Smooth muscle cell of the brain vasculature (primary cell): ENCODE results near the gene TTC33.
"Not testable (repeated sequence)": the region's sequence is repeated elsewhere in the genome, so short reads cannot be mapped to it uniquely, and the experiment has no call there.

Experiments used
- DNase-seq: peaks from one replicate; pipeline ENCODE4 v3.0.0-alpha.2; 2012; ENCODE audit warnings: low read depth, low spot score

TTC33 gene

DNA sequence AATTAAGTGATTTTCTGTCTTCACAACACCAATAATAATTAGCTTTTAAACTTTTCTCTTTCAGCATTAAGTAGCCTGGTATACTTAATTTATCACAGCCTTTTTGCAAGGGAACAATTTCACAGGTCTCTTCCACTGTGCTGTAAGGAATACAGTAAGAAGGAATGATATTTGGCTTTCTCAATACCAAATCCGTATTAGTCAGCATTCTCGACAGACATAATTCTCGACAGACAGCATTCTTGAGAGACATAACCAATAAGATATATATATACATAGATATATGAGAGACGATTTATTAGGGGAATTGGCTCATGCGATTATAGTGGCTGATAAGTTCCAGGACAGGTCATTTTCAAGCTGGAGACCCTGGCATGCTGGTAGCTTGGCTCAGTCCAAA is 24.4 kb upstream of the TTC33 start:
- no peak for DNase-seq

DNA sequence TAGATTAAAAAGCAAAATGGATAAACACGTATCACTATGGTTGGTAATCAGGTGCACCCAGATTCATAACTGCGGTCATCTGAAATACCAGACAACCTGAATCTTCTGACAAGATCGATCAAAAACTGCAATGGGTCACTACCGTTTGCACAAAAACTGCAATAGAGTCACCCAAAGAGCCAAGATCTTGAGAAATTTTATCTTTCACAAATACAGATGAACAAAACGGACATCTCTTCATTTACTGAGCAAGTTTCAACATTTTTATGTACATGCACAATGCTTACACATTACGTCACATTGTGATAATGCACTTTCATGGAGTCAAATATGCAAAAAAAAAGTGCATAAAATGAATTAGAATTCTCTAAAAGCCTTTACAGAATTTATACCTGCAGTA is 23.8 kb upstream of the TTC33 start:
- no peak for DNase-seq

DNA sequence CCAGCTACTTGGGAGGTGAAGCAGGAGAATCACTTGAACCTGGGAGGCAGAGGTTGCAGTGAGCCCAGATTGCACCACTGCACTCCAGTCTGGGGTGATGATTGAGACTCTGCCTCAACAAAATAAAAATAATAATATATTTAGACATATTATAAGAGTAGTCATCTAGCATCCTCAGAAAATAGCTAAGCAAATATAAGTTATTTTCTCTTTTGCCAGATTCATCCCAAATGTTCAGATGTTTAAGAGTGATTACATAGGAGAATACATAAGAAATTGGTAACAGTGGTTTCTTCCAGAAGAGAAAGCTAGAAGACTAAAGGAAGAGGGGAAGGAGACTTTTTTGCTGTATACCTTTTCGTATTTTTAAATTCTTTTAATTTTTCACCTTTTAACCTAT is 22.4 kb upstream of the TTC33 start:
- no peak for DNase-seq

DNA sequence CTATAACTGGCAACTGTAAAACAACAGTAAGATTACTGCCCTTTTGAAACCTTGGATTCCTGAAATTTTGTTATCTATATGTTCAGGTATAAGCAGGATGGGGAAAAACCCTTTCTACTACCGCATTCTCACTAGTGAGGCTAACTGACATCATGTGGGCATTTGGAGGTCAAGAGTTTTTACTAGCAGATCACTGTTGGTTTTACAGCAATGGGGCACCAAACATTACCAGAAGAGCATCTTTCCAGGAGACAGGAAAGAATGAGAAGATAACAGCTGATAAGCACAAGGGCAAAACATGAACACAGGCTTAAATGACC is 20.9 kb upstream of the TTC33 start:
- DNase-seq = no peak

DNA sequence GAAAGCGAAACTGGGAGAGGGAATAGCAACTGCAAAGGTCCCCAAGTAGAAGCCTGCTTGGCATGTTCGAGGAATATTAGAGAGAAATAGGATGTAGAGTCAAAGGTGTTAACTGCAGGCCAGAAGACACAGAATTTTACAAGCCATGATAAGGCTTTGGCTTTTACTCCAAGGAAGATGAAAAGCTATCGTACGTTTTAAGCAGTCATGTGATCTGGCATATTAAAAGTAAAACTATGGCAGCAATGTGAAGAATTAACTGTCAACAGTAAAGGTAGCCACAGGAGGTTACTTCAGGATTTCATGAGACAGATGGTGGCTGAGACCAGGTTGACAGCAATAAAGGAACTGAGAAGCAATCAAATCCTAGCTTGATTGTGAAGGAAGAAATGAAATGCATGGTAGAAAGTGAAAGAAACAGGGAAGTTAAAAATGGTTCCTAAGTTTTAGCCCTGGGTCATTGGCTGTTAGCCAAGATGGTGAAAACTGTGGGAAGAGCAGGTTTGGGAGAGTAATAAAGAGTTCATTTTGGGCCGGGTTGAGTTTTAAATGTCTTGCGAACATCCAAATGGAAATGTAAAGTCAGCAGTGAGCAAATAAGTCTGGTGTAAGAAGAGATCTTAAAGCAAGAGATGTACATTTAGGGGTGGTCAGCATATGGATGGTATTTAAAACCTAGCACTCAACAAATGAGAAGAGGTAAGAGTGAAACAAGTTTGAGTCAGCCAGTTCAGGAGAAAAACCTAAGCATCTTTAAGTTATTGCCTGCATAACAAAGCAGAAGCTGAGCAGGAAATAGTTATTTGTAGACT is 20.3 kb upstream of the TTC33 start:
- no peak for DNase-seq

DNA sequence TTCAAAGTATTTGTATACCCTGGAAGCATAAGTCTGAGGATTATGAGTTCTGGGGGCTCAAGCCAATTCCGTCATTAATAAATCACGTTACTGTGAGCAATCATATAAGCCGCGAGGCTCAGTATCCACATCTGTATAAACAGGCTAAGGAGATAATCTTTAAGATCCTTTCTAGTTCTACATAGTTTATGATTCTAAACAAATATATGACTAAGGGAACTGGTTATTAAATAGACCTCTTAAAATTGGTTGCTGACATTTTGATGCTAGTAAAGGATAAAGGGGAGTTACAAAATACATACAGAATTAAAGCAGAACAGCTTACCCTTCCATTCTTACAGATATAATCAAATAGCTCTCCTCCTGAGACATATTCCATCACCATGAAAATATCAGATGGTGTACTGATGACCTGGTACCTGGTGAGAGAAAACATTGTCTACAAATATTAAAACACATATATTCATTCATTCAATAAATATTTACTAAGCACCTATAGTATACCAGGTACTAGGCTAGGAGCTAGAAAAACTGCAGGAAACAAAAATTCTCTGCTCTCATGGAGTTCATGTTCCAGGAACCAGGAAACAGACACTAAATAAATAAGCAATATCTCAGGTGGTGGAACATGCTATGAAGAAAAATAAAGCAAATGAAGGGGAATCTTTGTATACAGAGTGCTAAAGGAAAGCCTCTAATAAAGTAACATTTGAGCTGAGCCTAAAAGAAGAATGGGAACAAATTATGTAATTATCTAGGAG is 19.5 kb upstream of the TTC33 start:
- no peak for DNase-seq

DNA sequence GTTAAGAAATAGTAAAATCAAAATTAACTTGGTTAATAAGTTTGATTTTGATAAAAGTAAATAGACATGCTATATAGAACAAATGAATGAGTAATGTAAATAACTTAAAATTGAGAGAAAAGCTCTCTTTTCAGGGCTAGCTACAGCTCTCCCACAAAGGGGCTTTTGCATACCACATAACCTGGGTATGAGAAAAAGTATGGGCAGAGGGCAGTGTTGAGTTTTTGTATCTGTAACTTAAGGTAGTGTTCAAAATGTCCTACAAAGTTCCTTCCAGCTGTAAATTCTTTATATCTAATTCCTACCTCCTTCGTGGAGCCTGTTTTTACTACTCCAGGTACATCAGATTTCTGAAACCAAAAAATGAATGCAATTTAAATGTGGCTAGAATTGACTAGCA is 18.9 kb upstream of the TTC33 start:
- no peak for DNase-seq

DNA sequence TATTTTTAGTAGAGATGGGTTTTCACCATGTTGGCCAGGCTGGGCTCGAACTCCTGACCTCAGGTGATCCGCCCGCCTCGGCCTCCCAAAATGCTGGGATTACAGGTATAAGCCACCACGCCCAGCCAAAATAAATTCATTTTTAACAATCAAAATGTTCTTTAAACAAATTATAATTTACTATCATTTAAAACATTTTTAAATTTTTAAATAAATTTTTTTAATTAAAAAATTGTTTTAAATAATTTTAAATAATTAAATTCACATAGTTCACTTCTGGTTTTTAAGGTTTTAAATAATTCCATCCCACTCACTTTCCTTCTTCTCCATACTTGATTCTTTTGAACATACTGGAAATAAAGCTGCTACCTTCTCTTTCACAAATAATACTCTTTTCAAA is 15.0 kb upstream of the TTC33 start:
- no peak for DNase-seq

DNA sequence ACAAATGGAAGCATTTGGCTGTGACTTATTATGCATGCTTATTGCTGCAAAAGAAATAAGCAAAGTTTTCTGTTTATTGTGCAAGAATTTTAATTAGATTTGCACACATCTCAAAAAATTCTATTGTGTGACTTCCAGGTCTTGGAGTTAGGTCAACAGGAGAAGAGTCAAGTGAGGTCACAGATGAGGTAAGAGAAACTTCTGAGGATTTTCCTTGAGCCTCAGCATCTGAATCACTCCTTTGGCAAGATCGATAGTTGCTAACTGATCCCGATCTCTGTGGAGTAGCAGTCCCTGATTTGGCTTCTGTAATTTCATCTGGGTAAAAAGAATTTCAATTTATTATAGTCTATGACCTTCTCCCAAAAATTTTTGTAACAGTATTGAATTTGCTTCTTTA is 6.9 kb upstream of the TTC33 start:
- no peak for DNase-seq

DNA sequence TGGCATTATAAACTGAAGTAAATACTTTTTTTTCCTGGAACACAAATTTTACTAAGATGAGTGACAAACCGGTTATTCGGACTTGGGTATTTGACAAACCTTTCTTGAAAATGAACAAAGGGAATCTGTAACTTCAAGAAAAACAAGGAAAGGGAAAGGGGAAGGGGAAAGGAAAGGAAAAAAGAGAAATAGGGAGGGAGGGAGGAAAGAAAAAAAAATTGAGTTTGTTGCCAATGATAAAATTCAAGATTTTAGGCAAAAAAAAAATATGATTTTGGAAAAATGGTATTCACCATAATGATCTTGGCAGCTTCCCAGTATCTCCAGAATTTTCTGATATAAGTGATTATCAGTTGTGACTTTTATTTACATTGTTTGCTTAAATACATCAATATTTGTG is 1.6 kb upstream of the TTC33 start:
- no peak for DNase-seq

DNA sequence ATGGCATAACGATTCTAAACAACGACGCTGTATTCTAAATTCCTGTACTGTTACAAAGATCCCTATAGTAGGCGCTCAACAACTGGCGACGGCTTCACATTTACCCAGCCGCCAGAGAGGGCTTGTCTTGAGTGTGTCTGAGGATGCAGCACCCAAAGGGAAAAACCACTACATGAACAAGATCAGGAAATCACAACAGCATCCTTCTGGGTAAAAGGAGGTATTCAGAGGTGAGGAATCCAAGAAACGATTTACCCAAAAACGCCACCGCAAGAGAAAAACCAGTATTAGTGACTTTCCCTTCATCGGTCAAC is 711 bp downstream of the TTC33 start:
- DNase-seq = peak; percentile 60

DNA sequence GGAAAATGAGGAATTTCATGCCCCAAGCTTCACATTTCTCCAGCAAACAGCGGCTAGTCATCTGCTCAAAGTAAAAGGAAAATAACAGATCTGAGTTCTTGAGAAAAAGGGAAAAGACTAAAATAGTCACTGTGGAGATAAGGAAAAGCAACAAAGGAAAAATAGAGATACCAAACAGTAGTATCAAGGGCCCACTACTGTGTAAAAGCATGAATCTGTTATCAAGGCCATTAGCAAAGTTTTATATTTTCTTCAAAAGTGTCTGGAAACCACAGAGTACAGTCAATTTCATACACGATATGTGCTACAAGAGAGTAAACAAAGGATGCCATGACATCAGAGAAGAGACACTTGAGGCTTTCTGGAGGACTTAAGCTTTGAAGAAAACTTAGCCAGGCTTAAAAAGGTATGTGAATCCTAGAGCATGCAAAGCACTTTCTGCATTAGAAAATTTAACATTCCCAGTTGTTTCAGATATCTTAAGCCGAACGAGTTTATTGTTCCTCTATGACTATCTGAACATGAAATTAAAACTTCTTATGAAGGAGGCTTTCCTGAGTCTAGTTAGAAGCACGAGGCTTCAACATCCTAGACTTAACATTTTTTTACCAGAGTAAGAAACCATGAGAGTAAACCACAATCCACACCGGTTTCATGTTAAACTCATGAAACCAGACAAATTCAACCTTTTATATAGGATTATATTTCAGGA is 1.2 kb downstream of the TTC33 start:
- DNase-seq = no peak

DNA sequence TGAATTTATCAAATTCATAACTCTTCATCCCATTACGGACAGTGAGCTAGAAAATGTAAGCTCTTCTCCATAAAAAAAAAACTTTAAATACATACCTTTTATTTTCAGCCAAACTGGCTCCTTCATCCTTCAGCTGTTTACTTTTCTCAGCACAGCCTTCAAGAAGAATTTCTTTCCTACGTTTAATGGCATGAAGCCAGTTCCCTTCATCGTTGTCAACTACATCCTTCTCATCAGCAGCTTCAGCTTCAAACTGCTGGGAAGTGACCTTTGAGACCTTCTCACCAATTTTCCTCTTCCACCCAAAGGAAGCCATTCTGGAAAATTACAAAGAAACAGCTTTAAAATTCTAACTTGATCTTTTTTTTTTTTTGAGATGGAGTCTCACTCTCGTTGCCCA is 9.1 kb downstream of the TTC33 start:
- no peak for DNase-seq

DNA sequence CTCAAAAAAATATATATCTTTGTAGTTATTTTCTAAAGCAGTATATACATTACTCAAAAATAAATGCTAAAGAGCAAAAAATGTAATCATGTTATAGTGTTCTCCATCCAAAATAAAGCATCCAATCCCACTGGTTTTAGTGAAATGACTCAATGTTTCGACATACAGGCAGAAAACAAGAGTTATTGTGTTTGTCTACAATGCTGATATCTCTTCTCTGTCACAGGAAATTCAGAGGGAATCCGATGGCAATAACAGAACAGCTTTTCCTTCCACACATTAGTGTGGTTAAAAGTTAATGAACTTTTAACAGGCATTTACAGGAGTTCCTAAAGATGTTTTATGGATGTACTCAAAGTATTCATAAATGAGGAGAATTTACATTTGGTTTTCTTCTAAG is 12.0 kb downstream of the TTC33 start:
- no peak for DNase-seq

DNA sequence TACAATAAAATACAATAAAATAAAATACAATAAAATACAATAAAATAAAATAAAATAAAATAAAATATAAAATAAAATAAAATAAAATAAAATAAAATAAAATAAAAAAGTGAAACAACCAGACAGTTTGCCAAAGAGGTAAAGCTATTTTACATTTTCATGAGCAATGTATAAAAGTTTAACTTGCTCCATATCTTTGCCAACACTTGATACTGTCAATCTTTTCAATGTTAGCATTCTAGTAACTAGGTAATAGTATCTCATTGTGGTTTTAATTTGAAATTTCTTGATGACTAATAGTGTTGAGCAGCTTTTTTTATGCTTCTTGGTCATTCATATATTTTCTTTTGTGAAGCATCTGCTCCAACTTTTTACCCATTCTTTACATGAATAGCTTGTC is 17.3 kb downstream of the TTC33 start:
- no peak for DNase-seq

DNA sequence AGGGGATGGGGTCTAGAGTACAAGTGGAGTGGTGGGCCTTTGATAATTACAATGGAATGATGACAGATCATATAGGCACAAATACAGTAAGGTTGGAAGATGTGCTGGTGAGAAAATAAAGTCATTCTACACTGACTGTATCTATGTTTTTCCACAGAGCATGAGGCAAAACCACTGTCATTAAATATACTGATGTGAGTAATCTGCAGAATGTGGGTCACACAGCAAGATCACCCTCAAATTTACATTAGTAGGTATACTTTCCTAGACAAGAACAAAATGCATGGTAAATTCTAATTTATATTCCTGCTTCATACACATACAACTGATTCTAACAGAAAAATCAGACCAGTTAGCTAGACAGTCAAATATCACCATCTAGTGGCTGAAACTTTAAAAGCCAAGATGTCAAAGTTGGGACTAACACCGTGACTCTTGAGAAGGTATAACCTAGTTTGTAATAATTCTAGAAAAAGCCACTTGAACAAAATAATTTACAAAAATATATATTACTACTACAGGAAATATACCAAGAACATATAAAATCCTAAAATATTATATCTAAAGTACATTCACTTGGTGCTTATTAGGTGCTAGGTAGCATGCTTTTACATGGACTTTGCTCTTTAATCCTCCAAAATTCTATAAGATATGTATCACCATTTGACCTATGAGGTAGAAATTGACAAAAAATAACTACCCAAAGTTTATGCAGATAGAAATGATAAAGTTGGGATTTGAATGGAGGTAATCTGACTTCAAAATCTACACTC is 19.5 kb downstream of the TTC33 start:
- DNase-seq = no peak

DNA sequence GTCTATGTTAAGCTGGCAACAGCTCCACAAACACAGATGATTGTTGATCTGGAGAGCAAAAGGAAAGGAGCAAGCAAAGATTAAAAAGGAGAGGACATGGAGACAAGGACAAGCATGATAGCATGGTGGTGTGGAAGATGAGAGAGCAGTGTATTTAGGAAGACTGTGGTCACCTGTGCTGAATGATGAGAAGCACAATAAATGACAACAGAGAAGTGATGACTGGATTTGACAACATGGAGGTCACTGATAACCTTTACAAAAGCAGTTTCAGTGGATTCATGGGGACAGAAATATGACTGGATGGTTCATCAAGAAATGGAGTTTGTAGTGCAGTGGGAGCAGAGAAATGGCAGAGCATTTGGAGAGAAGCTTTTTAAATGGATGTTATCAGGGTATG is 20.2 kb downstream of the TTC33 start:
- DNase-seq = no peak

DNA sequence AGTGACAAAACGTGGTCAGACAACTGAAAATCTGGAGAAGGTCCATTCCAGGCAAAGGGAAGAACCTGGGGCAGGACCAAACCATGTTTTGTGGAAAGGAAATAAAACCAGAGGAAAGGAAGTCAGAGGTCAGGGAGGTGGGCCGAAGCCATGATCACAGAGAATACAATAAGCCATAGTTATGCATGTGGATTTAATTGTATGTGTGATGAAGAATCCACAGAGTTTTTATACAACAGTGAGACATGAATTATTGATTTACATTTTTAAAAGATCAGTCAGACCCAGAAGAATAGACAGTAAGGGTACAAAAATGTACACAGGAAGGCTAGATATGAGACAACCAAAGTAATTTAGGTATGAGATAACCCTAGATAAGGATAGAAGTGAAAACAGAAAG is 20.8 kb downstream of the TTC33 start:
- no peak for DNase-seq

DNA sequence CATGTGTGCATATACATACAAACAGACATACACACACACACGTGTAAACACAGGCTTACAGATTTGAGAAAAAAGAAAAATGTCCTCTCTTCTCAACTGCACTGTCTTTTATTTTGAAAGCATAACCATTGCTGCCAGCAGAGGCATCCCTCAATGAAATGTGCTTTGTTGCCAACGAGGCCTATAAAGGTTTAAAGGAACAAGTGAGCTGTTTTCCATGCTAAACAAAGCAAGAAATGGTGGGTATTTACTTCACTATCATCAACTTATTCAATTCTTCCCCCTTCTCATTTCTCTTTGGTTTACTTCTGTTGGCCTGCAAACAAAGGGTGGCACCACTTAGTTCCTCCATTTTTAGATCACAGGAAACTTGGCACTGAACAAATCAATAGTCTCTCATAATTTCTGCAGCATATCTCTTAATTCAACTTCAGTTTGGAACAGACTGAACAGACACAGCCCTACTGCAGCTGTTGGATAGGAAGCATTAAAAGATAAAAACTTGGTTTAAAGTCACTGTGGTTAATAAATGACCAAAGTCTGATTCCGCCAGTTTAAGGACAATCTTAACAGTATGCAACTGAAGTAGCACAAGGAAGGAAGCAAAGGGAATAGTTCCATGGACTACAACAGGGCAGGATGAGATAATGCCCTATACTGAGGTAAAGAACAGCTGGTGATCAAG is 21.7 kb downstream of the TTC33 start:
- DNase-seq = no peak

DNA sequence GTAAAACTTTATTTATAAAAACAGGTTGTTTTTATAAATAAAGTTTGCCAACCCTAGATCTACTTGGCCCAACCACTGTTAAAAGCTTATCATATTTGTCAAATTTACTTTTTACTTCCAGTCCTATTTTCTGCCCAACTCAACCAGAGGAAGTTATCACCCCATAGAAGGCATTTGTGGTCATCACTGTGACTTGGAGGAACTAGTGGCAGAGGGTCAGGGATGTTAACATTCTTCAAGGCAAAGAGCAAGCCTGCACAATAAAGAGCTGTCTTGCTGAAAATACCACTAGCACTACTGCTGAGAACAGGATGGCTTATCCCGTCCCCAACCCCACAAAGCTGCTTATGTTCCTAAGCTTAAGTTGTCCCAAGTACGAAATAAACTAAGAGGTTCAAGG is 22.3 kb downstream of the TTC33 start:
- DNase-seq = no peak

DNA sequence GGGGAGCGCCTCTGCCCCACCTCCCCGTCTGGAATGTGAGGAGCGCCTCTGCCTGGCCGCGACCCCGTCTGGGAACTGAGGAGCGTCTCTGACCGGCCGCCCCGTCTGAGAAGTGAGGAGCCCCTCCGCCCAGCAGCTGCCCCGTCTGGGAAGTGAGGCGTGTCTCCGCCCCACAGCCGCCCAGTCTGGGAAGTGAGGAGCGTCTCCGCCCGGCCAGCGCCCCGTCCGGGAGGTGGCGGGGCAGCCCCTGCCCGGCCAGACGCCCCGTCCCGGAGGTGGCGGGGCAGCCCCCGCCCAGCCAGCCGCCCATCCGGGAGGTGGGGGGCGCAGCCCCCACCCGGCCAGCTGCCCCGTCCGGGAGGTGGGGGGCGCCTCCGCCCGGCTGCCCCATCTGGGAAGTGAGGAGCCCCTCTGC is 33.3 kb downstream of the TTC33 start:
- not testable (repeated sequence) for DNase-seq

DNA sequence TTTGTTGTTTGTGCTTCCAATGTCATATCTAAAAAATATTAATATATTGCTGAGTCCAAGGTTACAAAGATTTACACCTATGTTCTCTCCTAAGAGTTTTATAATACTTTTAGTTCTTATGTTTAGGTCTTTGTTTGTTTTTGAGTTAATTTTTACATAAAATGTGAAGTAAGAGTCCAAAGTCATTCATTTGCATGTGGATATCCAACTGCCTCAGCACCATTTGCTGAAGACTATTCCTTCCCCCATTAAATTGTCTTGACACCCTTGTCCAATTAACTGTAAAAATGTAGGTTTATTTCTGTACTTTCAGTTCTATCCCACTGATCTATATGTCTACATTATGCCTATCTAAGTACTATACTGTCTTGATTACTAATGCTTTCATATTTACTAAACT is 35.7 kb downstream of the TTC33 start:
- no peak for DNase-seq
